ENCODE measurements around the gene STAB2.

The STAB2 gene, protein sequence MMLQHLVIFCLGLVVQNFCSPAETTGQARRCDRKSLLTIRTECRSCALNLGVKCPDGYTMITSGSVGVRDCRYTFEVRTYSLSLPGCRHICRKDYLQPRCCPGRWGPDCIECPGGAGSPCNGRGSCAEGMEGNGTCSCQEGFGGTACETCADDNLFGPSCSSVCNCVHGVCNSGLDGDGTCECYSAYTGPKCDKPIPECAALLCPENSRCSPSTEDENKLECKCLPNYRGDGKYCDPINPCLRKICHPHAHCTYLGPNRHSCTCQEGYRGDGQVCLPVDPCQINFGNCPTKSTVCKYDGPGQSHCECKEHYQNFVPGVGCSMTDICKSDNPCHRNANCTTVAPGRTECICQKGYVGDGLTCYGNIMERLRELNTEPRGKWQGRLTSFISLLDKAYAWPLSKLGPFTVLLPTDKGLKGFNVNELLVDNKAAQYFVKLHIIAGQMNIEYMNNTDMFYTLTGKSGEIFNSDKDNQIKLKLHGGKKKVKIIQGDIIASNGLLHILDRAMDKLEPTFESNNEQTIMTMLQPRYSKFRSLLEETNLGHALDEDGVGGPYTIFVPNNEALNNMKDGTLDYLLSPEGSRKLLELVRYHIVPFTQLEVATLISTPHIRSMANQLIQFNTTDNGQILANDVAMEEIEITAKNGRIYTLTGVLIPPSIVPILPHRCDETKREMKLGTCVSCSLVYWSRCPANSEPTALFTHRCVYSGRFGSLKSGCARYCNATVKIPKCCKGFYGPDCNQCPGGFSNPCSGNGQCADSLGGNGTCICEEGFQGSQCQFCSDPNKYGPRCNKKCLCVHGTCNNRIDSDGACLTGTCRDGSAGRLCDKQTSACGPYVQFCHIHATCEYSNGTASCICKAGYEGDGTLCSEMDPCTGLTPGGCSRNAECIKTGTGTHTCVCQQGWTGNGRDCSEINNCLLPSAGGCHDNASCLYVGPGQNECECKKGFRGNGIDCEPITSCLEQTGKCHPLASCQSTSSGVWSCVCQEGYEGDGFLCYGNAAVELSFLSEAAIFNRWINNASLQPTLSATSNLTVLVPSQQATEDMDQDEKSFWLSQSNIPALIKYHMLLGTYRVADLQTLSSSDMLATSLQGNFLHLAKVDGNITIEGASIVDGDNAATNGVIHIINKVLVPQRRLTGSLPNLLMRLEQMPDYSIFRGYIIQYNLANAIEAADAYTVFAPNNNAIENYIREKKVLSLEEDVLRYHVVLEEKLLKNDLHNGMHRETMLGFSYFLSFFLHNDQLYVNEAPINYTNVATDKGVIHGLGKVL (N-terminal part only)

DNA sequence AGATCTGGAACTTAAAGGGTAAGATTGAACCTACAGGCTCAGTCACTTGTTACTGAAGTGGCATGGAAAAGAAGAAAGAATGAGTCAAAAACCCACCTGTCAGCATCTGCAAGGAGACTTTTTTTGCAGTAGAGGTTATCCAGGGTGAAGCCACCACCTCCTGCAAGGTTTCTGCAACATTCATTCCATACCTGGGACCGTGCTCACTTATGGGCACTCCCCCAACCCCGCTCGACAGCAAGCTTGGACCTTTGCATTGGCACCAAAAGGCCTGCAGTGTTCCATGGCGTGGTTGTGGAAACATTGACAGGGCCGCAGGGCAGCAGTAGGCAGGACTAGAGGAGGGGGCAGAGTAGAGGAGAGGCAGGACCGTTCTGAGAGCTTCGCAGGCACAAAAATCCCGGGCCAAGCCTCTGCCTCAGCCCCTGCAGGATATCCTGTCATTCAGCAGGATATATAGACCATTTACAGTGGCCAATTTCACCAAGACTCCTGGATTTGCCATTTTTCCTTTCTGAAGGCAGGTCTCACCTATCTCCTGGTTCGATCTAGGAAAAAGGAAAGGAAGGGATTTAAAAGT, at the start of gene STAB2:
TSS of gene STAB2 (plus strand) at position 483 of the 580 bp plus-strand sequence. CDS start 204 bp downstream, outside the sequence.
- DNase-seq (ENCODE audit: low read depth, low spot score): no peak

DNA sequence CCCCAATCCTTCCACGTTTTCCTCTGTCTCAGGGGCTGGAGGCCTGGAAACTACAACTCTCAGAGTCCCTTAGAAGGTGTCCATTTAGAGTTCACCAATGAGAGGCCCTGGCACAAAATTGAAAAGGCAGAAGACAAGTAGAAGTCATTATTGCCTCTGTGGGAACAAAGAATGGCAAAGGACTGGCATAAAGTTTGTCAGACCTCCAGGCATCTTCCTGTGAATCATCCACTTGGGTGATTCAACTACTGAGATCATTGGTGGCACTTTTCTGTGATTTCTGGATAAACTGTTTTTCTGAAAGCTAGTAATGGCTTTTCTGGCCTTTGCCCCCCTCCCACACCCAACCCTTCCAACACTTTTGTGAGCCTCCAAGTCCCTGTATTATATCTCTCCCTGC, 48.7 kb upstream of the STAB2 start:
- no peak for DNase-seq (ENCODE audit: low read depth, low spot score)

DNA sequence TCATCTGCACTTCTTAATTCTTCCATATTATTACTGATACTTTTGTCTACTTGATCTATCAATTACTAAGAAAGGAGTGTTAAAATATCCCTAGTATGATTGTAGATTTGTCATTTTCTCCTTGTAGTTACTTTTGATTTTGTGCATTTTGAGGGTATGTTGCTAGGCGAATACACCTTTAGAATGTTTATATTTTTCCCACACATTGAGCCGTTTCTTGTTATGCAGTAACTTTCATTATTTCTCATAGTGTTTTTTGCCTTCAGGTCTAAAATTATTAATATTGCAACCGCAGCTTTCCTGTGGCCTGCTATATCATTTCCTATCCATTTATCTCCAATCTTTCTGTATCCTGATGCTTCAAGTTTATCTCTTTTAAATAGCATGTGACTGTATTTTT, 46.8 kb upstream of the STAB2 start:
- DNase-seq (ENCODE audit: low read depth, low spot score): no peak

DNA sequence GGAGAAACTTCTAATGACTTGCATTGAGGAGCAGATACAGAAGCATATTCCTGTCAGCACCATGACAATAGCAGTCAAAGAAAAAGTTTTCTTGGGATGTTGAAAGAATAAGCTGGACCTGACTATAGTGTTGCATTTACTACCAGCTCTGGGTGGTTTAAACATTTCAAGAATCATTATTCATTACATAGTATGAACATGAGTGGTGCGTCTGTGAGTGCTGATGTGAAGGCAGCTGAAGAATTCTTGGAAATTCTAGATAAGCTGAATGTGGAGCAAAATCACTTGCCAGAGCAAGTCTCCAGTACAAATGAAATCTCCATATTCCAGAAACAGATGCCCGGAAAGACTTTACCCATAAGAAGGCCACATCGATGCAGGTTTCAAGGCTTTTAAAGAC, 45.0 kb upstream of the STAB2 start:
- DNase-seq (ENCODE audit: low read depth, low spot score): no peak

DNA sequence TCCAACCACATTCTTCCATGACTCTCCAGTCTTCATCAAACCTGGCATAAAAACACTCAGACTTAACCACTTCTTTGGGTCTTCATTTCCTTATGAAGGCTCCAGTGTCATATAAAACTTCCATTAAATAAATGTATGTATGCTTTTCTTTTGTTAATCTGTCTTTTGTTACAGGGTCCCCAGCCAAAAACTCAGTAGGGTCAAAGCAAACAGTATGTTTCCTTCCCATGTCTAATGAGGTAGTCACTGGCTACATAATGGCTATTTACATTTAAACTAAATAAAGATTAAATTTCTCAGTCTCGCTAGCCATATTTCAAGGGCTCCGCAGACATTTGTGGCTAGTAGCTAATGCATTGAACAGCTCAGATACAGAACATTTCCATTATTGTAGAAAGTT, 40.1 kb upstream of the STAB2 start:
- no peak for DNase-seq (ENCODE audit: low read depth, low spot score)

DNA sequence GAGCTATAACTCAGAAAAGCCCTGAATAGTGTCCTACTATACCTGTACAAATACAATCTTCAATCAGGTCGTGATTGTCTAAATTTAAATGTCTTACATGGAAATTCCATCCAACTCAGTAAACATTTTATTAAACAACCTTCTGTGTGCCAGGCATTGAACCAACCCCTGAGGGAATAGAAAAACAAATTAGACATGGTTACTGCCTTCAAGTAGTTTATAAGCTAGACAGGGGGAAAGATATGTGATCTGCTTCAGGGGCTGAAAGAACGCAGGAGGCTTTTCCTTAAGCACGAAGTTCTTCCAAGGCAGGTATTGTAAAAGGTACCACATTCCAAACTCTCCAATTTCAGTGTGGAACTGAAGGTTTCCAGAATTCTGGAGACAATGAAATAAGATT, 39.7 kb upstream of the STAB2 start:
- no peak for DNase-seq (ENCODE audit: low read depth, low spot score)

DNA sequence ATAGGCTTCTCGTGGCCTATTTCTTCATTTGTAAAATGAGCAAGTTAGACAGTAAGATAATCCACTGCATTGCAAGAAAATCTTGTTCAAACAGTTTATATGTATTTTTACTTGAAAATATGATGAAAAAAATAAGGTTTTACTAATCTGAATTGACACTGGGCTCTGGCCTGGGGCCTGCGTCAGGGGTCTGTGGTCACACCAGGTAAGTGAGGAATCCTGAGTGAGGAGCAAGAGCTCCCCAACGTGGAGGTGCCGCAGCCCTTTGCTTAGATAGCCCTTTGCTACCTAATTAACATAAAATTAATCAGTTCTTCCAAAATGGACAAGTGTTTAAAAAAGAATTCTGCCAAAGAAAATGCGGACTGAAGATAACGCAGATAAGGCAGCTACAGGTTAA, 39.1 kb upstream of the STAB2 start:
- DNase-seq (ENCODE audit: low read depth, low spot score): no peak

DNA sequence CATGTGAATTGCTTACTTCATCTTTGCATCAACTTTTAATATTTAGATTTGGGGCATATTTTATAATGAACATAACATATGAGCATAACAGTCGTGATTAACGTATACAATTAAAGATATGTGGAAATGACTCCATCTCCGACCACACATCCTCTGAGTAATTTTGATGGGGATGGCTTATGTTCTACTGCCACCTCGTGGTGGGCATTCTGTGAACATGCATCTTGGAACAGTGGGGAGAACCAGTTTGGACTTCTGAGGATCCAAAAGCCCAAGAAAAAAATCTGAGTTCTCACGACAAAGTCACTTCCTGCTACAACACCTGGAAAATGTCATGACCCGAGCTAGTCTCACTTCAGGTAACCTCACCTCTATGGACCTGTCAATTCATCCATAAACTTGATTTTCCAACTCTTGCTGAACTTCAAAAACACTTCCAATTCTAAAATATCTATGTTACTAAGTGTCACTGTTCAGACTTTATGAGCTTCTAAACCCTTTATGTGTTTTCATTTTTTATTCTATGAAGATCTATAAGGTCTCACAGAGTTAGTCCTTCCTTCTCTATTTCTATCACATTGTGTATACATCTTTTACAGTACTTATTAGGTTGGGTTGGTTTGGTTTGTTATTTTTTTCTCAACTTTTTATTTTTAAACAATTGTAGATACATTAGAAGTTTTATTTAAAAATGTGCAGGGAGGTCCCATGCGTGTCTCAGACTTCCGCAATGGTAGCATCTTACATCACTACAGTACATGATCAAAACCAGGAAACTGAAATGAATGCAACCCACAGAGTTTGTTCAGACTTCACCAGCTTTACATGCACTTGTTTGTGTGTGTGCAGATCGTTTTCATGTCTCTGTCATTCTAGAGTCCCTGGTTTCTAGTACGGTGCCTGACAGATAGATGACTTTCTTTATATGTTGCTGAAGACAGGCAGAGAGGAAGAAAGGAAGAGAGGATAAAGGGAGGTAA, 38.2 kb upstream of the STAB2 start:
- peak; percentile 82 for DNase-seq (ENCODE audit: low read depth, low spot score)

DNA sequence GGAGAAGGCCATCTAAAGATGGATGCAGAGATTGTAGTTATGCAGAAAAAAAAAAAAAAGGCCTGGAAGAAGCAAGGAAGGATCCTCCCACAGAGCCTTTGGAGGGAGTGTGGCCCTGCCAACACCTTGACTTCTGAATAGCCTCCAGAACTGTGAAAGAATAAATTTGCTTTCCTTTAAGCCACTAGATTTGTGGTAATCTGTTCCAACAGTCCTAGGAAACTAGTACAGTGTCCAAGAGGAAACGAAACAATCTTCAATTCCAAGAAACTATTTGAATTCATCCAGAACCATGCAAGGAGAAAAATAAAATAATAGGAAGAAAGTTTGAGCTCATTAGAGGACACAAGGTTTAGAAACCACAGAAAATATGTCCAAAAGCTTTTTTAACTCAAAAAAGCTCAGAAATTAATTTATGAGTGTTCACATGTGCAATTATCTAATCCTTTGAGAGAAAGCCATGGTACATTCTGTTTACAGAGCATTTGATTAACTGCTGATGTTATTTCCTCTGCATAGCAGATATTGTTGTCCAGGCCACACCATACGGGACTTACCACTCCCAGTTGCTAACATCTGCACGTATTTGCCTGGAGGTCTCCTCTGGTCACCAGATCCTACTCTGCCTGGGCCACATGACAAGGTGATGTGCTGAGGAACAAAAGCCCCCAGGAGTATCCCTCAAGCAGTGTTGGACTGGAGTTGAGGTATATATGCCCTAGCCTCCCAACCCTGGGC, 30.0 kb upstream of the STAB2 start:
- DNase-seq (ENCODE audit: low read depth, low spot score): no peak

DNA sequence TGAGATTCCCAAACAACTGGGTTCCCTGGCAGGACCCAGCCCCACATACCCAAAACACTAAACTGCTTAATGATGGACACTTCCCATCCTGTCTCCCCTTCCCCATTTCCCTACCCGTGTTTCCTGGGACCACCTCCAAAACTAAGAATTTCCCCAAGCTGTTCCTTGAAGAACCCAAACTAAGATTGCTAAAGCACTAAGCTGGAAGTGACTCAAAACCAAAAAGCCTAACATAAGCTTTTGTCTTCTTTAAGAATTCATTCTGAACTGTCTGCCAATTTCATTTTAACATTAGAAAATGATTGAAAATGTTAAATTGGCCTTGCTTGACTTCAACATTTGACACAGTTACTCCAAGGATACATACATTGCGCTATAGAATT, 29.5 kb upstream of the STAB2 start:
- DNase-seq (ENCODE audit: low read depth, low spot score): no peak

DNA sequence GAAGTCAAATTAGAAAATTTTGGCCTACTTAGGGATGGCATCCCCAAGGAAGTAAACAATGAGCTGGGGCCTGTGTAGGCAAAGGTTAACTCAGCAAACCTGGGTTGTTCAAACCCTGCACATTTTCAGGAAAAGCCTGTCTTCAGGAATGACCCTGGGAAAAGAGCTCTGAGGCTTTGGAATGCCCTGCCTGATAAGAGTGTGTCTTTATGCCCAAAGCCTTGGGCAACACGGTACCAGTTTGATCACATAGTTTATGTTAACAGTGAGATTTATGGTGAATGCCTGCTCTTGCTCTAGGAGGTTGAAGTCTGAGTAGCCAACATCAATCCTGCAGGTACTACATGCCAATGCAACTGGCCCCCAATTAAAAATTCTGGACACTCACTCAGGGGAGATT, 28.2 kb upstream of the STAB2 start:
- DNase-seq (ENCODE audit: low read depth, low spot score): no peak

DNA sequence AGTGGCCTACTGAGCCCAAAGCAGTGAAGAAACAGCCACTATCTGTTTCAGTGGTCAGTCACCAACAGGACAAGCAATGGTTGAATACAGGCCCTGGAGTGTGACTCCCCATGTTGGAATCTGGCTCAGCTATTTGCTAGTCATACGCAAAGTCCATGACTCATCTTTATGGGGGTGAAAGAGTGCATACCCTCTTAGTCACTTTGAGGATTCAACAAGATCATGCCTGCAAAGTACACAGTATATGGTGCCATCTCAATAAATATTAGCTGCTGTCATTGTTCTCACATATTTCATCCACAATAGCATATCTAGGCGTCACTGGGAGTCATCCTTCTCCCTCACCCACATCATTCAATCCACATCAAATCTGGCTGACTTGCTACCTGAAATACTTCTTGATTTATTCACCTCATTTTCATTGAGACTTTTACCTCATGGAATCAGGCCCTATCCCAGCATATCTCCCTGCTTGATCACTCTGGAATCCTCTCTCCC, 26.4 kb upstream of the STAB2 start:
- DNase-seq (ENCODE audit: low read depth, low spot score): peak; percentile 94

DNA sequence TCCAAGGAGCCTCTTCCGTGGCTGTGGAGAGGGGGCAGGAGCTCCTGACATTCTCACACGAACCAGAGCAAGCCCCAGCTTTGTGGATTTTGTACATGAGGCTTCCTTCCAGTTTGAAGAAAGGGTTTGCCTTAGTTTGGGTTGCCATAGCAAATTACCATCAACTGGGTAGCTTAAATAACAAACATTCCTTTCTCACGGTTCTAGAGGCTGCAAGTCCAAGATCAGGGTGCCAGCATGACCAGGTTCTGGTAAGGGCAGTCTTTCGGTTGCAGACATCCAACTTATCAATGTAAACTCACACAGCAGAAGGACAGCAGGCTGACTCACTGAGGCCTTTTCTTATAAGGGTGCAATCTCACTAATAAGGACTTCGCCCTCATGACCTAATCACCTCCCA, 25.9 kb upstream of the STAB2 start:
- DNase-seq (ENCODE audit: low read depth, low spot score): peak; percentile 44

DNA sequence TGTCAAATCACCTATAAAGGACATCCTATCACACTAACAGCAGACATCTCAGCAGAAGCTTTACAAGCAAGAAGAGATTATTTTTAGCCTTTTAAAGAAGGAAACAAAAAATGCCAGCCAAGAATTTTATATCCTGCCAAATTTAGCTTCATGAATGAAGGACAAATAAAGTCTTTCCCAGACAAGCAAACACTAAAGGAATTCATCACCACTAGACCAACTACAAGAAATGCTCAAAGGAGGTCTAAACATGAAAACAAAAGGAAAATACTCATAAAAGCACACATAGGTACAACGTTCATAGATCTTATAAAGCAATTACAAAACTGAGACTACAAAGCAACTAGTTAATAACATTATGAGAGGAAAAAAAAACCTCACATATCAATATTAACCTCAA, 20.7 kb upstream of the STAB2 start:
- no peak for DNase-seq (ENCODE audit: low read depth, low spot score)

DNA sequence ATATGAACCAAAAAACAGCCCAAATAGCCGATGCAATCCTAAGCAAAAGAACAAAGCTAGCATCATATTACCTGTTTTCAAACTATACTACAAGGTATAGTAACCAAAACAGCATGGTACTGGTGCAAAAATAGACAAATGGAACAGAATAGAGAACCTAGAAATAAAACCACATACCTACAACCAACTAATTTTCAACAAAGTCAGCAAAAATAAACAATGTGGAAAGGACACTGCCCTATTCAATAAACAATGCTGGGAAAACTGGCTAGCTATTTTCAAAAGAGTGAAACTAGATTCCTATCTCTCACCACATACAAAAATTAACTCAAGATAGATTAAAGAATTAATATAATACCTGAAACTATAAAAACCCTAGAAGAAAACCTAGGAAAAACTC, 17.8 kb upstream of the STAB2 start:
- no peak for DNase-seq (ENCODE audit: low read depth, low spot score)

DNA sequence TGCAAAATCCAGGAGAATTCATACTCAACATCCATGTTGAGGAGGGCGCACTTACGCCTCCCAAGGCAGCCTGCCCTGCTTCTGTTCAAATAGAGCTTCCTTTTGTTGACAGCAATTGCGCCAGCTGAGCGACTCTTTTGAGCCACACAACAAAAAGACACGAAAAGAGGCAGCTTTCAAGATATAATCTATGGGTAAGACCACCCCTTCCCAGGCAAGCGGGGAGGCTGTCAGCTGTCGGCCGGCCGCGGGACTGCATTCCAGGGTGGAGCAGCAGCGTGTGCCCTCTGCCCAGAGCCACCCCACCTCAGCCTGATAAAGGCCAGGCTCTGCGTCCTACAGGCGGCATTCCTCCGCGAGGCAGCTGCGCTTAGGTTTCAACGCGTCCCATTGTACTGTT, 15.8 kb upstream of the STAB2 start:
- DNase-seq (ENCODE audit: low read depth, low spot score): peak; percentile 52

DNA sequence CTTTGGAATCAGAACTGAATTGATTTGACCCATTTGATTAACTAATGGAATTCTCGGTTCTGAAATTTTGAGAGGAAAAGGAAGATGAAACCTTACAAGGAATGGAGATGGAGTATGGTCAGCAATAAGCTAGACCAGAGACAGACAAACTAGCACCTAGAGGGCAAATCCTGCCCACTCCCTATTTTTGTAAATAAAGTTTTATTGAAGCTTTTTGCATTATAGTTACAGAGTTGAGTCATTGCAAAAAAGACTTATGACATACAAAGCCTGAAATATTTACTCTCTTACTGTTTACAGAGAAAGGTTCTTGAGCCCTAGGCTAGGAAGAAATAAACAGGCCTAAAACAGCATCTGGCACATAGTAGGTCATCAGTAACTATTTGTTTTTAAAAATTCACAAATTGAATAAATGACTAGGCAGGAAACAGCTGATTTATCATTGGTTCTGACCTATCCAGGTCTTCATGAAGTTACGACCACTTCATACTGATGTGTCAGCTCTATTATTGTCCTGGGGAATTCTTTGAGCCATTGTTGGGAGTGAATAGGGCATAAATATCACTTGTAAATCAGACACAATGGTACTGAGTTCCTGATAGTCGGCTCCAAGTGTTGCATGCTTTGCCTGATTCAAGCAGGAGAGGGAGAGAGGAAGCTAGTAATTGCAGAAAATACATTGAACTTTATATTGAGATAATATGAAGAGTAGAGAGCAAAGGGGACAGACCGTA, 14.6 kb upstream of the STAB2 start:
- DNase-seq (ENCODE audit: low read depth, low spot score): no peak

DNA sequence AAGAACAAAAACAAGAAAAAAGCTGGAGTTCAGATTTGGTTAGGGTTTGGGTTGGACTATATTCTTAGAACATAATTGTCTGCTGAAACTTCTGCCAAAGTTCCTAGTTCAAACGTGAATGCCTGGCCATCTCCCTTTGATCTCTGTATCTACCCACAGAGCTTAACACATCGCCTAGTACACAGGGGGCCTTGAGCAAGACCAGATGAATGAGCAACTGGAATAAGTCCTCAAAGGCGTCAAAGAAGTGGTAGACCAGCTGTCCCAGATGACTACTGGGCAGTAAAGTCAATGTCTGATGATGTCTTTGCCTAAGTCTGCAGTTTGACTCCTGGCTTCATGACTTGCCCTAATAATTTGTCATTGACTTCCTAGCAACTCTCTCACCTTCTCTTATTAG, 13.9 kb upstream of the STAB2 start:
- DNase-seq (ENCODE audit: low read depth, low spot score): no peak

DNA sequence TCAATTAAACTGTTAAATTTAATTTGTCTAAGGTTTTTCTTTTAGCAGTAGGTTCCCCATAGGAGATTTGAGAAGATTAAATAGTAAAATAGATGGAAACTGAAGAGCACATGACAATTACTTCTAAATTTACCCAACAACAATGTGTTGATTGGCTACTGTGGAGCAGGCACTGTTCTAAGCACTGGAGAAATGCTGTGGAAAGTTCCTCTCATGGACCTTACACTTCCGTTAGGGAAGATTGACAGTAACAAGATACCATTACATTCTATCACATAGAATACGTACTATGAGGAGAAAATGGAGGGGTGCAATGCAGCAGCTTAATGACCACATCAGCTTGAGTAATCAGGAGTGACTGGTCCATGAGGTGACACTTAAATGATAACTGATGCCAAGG, 8.1 kb upstream of the STAB2 start:
- DNase-seq (ENCODE audit: low read depth, low spot score): no peak

Measured in astrocyte of the hippocampus (primary cell).